ENCODE results near the gene ZNF831.
A peak's percentile ranks its signal among the peaks of the same experiment; 100 is the strongest.

ZNF831 gene

GRCh38 chr20:59178983-59179595 lies 15.5 kb downstream of the ZNF831 start:
- DNase-seq (ENCODE audit: low read depth in 2 of 2, low spot score in 1 of 2), result no peak

GRCh38 chr20:59179988-59180387 lies 16.4 kb downstream of the ZNF831 start:
- DNase-seq (ENCODE audit: low read depth in 2 of 2, low spot score in 1 of 2), result no peak

- no peak for DNase-seq (ENCODE audit: low read depth in 2 of 2, low spot score in 1 of 2)
Observed at GRCh38 chr20:59181936-59182335, 18.3 kb downstream of the ZNF831 start.

GRCh38 chr20:59182401-59183044 lies 18.9 kb downstream of the ZNF831 start:
- no peak for DNase-seq (ENCODE audit: low read depth in 2 of 2, low spot score in 1 of 2)

GRCh38 chr20:59183751-59184150 lies 20.1 kb downstream of the ZNF831 start:
- no peak for DNase-seq (ENCODE audit: low read depth in 2 of 2, low spot score in 1 of 2)

GRCh38 chr20:59184880-59185447 lies 21.3 kb downstream of the ZNF831 start:
- no peak for DNase-seq (ENCODE audit: low read depth in 2 of 2, low spot score in 1 of 2)

- DNase-seq (ENCODE audit: low read depth in 2 of 2, low spot score in 1 of 2), result no peak
Observed at GRCh38 chr20:59185809-59186208, 22.2 kb downstream of the ZNF831 start.

GRCh38 chr20:59190466-59190865 lies 26.8 kb downstream of the ZNF831 start:
- DNase-seq (ENCODE audit: low read depth in 2 of 2, low spot score in 1 of 2), result no peak

- no peak for DNase-seq (ENCODE audit: low read depth in 2 of 2, low spot score in 1 of 2)
Observed at GRCh38 chr20:59191036-59191755, 27.6 kb downstream of the ZNF831 start.

- no peak for DNase-seq (ENCODE audit: low read depth in 2 of 2, low spot score in 1 of 2)
Observed at GRCh38 chr20:59191756-59192532, 28.3 kb downstream of the ZNF831 start.

GRCh38 chr20:59192533-59192896 lies 28.9 kb downstream of the ZNF831 start:
- no peak for DNase-seq (ENCODE audit: low read depth in 2 of 2, low spot score in 1 of 2)

- no peak for DNase-seq (ENCODE audit: low read depth in 2 of 2, low spot score in 1 of 2)
Observed at GRCh38 chr20:59193325-59193724, 29.7 kb downstream of the ZNF831 start.

- DNase-seq (ENCODE audit: low read depth in 2 of 2, low spot score in 1 of 2), result no peak
Observed at GRCh38 chr20:59194023-59194935, 30.7 kb downstream of the ZNF831 start.

- no peak for DNase-seq (ENCODE audit: low read depth in 2 of 2, low spot score in 1 of 2)
Observed at GRCh38 chr20:59195316-59195993, 31.8 kb downstream of the ZNF831 start.

GRCh38 chr20:59204165-59204894 lies 40.7 kb downstream of the ZNF831 start:
- no peak for DNase-seq (ENCODE audit: low read depth in 2 of 2, low spot score in 1 of 2)

- DNase-seq (ENCODE audit: low read depth in 2 of 2, low spot score in 1 of 2), result no peak
Observed at GRCh38 chr20:59205044-59205443, 41.4 kb downstream of the ZNF831 start.

- no peak for DNase-seq (ENCODE audit: low read depth in 2 of 2, low spot score in 1 of 2)
Observed at GRCh38 chr20:59207235-59207634, 43.6 kb downstream of the ZNF831 start.

GRCh38 chr20:59207742-59208357 lies 44.2 kb downstream of the ZNF831 start:
- peak; percentile 56 to 63 for DNase-seq (ENCODE audit: low read depth in 2 of 2, low spot score in 1 of 2)

- no peak for DNase-seq (ENCODE audit: low read depth in 2 of 2, low spot score in 1 of 2)
Observed at GRCh38 chr20:59210186-59210585, 46.6 kb downstream of the ZNF831 start.

Measured in stimulated activated CD8-positive, alpha-beta memory T cell treated with anti-CD3 and anti-CD28 coated beads, Interleukin-4, amount 100 ng/mL, for 4 hours (primary cell).